ENCODE results near the gene GRIP1. TPM values are rescaled to one million over a fixed set of nuclear protein-coding genes. Genes with fewer than 3 reads are reported as not detected.

GRIP1 gene
- total RNA-seq, 4 donors from 2014 or later = 14.3 to 319 (median 20.6) TPM

GRCh38 chr12:66587912-66588311 lies 91.0 kb downstream of the GRIP1 start:
- H3K4me1 ChIP-seq = no peaks in the 10 kb centered on the region
- DNase-seq (ENCODE audit: low spot score in 2 of 2) = no peak
- H3K27me3 ChIP-seq = no peaks in the 10 kb centered on the region
- H3K27ac ChIP-seq = no peak overlapping the region
- no peaks in the 10 kb centered on the region for H3K9me3 ChIP-seq
- WGBS = 87% methylated on average over 6 of the region's 6 CpGs
- no peaks in the 10 kb centered on the region for H3K36me3 ChIP-seq
- no peak for TF ChIP-seq EP300 (IDR thresholded peaks at IDR 0.05)
- no peak for TF ChIP-seq POLR2A (IDR thresholded peaks at IDR 0.05)
- TF ChIP-seq CTCF (IDR thresholded peaks at IDR 0.05) = no peak
- no peak for TF ChIP-seq POLR2AphosphoS5 (IDR thresholded peaks at IDR 0.05)
- H3K4me3 ChIP-seq = no peak overlapping the region

- no peak overlapping the region for H3K4me3 ChIP-seq
- H3K9me3 ChIP-seq = no peaks in the 10 kb centered on the region
- H3K27me3 ChIP-seq = no peaks in the 10 kb centered on the region
- WGBS = 92% methylated on average over 4 of the region's 4 CpGs
- H3K4me1 ChIP-seq = no peaks in the 10 kb centered on the region
- TF ChIP-seq CTCF (IDR thresholded peaks at IDR 0.05) = no peak
- no peak for TF ChIP-seq POLR2A (IDR thresholded peaks at IDR 0.05)
- no peak overlapping the region for H3K27ac ChIP-seq
- no peaks in the 10 kb centered on the region for H3K36me3 ChIP-seq
- no peak for DNase-seq (ENCODE audit: low spot score in 2 of 2)
Observed at GRCh38 chr12:66584673-66585072, 94.2 kb downstream of the GRIP1 start.

- H3K36me3 ChIP-seq = no peaks in the 10 kb centered on the region
- no peaks in the 10 kb centered on the region for H3K9me3 ChIP-seq
- no peak overlapping the region for H3K4me3 ChIP-seq
- TF ChIP-seq EP300 (IDR thresholded peaks at IDR 0.05) = no peak
- H3K27ac ChIP-seq = no peak overlapping the region
- no peak for DNase-seq (ENCODE audit: low spot score in 2 of 2)
- H3K4me1 ChIP-seq = no peaks in the 10 kb centered on the region
- 93% methylated on average over 5 of the region's 5 CpGs for WGBS
- no peaks in the 10 kb centered on the region for H3K27me3 ChIP-seq
Observed at GRCh38 chr12:66573605-66574004, 105.3 kb downstream of the GRIP1 start.

GRCh38 chr12:66572845-66573244 lies 106.0 kb downstream of the GRIP1 start:
- 96% methylated on average over 6 of the region's 6 CpGs for WGBS

GRCh38 chr12:66571361-66571915 lies 107.4 kb downstream of the GRIP1 start:
- H3K27me3 ChIP-seq = no peaks in the 10 kb centered on the region
- no peak for DNase-seq (ENCODE audit: low spot score in 2 of 2)
- no peaks in the 10 kb centered on the region for H3K36me3 ChIP-seq
- H3K4me3 ChIP-seq = no peak overlapping the region
- no peak overlapping the region for H3K27ac ChIP-seq
- no peaks in the 10 kb centered on the region for H3K4me1 ChIP-seq
- 85% methylated on average over 1 of the region's 1 CpG for WGBS
- no peaks in the 10 kb centered on the region for H3K9me3 ChIP-seq
- TF ChIP-seq POLR2AphosphoS5 (IDR thresholded peaks at IDR 0.05) (no peak), EP300 (IDR thresholded peaks at IDR 0.05) (no peak), POLR2A (IDR thresholded peaks at IDR 0.05) (no peak), CTCF (IDR thresholded peaks at IDR 0.05) (no peak)

More at GRCh38 chr12:66572845-66573244, 106.0 kb downstream of the GRIP1 start:
- no peak for TF ChIP-seq CTCF (IDR thresholded peaks at IDR 0.05)
- no peak for TF ChIP-seq POLR2A (IDR thresholded peaks at IDR 0.05)
- no peak for TF ChIP-seq EP300 (IDR thresholded peaks at IDR 0.05)
- TF ChIP-seq POLR2AphosphoS5 (IDR thresholded peaks at IDR 0.05) = no peak
- Histone ChIP-seq H3K4me1 (no peaks in the 10 kb centered on the region), H3K27ac (no peak overlapping the region), H3K27me3 (no peaks in the 10 kb centered on the region), H3K4me3 (no peak overlapping the region), H3K9me3 (no peaks in the 10 kb centered on the region), H3K36me3 (no peaks in the 10 kb centered on the region)
- no peak for DNase-seq (ENCODE audit: low spot score in 2 of 2)

- no peak overlapping the region for H3K27ac ChIP-seq
- H3K36me3 ChIP-seq = no peaks in the 10 kb centered on the region
- TF ChIP-seq EP300 (IDR thresholded peaks at IDR 0.05) (no peak), POLR2A (IDR thresholded peaks at IDR 0.05) (no peak), POLR2AphosphoS5 (IDR thresholded peaks at IDR 0.05) (no peak), CTCF (IDR thresholded peaks at IDR 0.05) (no peak)
- no peaks in the 10 kb centered on the region for H3K27me3 ChIP-seq
- no peak for DNase-seq (ENCODE audit: low spot score in 2 of 2)
- no peaks in the 10 kb centered on the region for H3K4me1 ChIP-seq
- peaks cover 18% of the 10 kb centered on the region for H3K9me3 ChIP-seq
- H3K4me3 ChIP-seq = no peak overlapping the region
Observed at GRCh38 chr12:66563220-66563619, 115.7 kb downstream of the GRIP1 start.
